LNCAP (cell line): ENCODE data around the gene CLSTN1.

ENCODE experiments used
- CTCF ChIP-seq: fragments of 450-650 bp; IDR thresholded peaks from 2 replicates; pipeline ENCODE4 v1.5.1; 2017; ENCODE audit warnings: mild to moderate bottlenecking

CLSTN1 gene

GRCh38 chr1:9715536-9716226 is 108.1 kb downstream of the CLSTN1 start:
- no peak for TF ChIP-seq CTCF

GRCh38 chr1:9714257-9714718 is 109.5 kb downstream of the CLSTN1 start:
- no peak for TF ChIP-seq CTCF

DNA sequence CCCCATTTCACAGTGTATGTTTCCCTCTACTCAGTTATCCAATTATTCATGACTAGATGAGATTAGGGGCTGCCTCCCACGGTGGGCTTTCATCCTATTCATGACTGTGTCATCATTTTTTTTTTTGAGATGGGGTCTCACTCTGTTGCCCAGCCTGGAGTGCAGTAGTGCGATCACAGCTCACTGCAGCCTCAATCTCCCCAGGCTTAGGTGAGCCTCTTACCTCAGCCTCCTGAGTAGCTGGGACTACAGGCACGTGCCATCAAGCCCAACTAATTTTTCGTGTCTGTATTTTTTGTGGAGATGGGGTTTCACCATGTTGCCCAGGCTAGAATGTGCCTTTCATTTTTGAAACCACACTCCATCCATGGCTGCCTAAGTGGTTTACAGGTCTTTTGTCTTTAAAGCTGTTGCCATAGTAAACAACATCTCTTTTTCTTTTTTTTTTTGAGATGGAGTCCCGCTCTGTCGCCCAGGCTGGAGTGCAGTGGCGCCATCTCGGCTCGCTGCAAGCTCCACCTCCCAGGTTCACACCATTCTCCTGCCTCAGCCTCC is 112.2 kb downstream of the CLSTN1 start:
- no peak for TF ChIP-seq CTCF

GRCh38 chr1:9710037-9710436 is 113.7 kb downstream of the CLSTN1 start:
- no peak for TF ChIP-seq CTCF

DNA sequence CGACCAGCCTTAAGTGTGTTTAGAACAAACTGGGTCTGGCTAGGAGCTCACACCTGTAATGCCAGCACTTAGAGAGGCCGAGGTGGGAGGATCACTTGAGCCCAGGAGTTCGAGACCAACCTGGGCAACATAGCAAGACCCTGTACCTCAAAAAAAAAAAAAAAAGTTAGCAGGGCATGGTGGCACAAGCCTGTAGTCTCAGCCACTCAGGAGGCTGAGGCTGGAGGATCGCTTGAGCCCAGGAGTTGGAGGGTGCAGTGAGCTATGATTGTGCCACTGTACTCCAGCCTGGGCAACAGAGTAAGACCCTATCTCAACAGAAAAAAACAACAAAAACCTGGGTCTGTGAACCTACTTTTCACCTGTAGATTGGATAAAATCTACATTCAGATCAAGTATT is 117.6 kb downstream of the CLSTN1 start:
- no peak for TF ChIP-seq CTCF

- no peak for TF ChIP-seq CTCF
Measured at GRCh38 chr1:9705337-9706093, 118.2 kb downstream of the CLSTN1 start.

DNA sequence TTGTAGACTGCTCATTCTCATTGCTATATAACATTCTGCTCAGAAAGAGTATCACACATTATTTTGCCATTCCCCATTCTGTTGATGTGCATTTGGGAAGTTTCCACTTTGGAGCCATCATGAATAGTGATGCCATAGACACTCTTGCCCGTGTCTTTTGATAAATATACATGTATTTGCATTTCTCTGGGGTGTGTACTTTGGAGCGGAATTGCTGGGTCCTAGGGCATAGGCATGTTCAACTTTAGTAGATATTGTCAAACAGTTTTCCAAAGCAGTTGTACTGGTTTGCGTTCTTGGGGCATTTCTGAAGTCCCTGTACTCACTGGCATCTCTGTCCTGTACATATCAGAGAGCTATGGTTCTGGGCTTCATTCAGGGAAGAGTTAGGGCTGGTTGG is 120.1 kb downstream of the CLSTN1 start:
- TF ChIP-seq CTCF = no peak
